ENCODE data around the gene POLR2F. TPM values are rescaled to one million over a fixed set of nuclear protein-coding genes. Genes with fewer than 3 reads are reported as not detected.

The POLR2F gene
- total RNA-seq, 1 donor from 2014 or later: 57.9 TPM

GRCh38 chr22:37929390-37929789 lies 24.1 kb upstream of the POLR2F start:
- Histone ChIP-seq H3K9me3 (no peaks in the 10 kb centered on the region), H3K36me3 (peaks cover 0 to 68% of the 10 kb centered on the region in 2 donors), H3K27ac (peak overlapping the region; percentile 57), H3K4me3 (no peak overlapping the region), H3K4me1 (peaks cover 39% of the 10 kb centered on the region), H3K27me3 (no peaks in the 10 kb centered on the region)
- no peak for DNase-seq (ENCODE audit: extremely low spot score in 2 of 2)
- intact Hi-C loops (cut with DNase I): no loop called here
- TF ChIP-seq POLR2AphosphoS5 (IDR thresholded peaks at IDR 0.05; ENCODE audit: insufficient read depth in 1 of 2, low read depth in 1 of 2) (no peak), POLR2A (IDR thresholded peaks at IDR 0.05) (no peak)
- TF ChIP-seq, protein P1, sequence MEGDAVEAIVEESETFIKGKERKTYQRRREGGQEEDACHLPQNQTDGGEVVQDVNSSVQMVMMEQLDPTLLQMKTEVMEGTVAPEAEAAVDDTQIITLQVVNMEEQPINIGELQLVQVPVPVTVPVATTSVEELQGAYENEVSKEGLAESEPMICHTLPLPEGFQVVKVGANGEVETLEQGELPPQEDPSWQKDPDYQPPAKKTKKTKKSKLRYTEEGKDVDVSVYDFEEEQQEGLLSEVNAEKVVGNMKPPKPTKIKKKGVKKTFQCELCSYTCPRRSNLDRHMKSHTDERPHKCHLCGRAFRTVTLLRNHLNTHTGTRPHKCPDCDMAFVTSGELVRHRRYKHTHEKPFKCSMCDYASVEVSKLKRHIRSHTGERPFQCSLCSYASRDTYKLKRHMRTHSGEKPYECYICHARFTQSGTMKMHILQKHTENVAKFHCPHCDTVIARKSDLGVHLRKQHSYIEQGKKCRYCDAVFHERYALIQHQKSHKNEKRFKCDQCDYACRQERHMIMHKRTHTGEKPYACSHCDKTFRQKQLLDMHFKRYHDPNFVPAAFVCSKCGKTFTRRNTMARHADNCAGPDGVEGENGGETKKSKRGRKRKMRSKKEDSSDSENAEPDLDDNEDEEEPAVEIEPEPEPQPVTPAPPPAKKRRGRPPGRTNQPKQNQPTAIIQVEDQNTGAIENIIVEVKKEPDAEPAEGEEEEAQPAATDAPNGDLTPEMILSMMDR (IDR thresholded peaks at IDR 0.05): no peak

DNA sequence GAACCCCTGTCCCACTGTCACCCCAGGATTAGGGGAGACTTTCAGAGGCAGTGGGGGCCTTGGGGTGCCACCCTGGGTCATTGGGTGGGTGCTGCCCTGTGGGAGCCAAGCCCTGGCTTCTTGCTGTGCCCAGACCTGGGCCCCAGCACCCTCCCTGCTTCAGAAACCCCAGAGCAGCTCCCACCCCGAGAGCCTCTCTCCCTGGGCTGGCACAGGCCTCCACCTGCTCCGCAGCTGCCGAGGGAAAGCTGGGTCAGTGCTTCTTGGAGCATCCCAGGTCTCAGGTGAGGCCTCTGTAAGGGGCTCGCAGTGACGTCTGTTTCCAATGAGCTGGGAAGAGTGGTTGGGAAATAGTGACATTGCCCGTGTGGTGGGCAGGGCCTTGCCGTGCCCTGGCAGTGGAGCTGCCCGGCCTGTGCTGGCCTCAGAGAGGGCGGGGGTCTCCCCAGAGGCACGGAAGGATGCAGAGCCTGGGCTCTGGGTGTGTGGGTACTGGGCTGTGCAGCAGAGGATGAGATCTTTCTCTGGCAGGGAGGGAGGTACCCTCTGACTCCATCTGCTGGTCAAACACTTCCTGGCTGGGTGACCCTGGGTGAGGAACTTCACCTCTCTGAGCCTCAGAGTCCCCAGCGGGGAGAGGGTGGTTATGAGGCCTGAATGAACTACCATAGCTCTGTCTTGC lies 23.1 kb upstream of the POLR2F start:
- TF ChIP-seq, protein P1 (IDR thresholded peaks at IDR 0.05): no peak
- TF ChIP-seq POLR2AphosphoS5 (IDR thresholded peaks at IDR 0.05; ENCODE audit: insufficient read depth in 1 of 2, low read depth in 1 of 2): no peak
- no peak for TF ChIP-seq POLR2A (IDR thresholded peaks at IDR 0.05)
- Histone ChIP-seq H3K36me3 (peaks cover 0 to 75% of the 10 kb centered on the region in 2 donors), H3K27ac (peak overlapping the region; percentile 57), H3K27me3 (no peaks in the 10 kb centered on the region), H3K4me3 (no peak overlapping the region), H3K4me1 (peaks cover 41% of the 10 kb centered on the region), H3K9me3 (no peaks in the 10 kb centered on the region)
- intact Hi-C loops (cut with DNase I): loop anchor here (10.0 kb wide), 1 partner anchor 46 kb away; no protein-coding TSS in a partner anchor
- DNase-seq (ENCODE audit: extremely low spot score in 2 of 2): no peak

- Histone ChIP-seq H3K27ac (peak overlapping the region; percentile 57), H3K4me1 (peaks cover 41% of the 10 kb centered on the region), H3K27me3 (no peaks in the 10 kb centered on the region), H3K9me3 (no peaks in the 10 kb centered on the region), H3K36me3 (peaks cover 0 to 75% of the 10 kb centered on the region in 2 donors), H3K4me3 (no peak overlapping the region)
- TF ChIP-seq, protein P1 (IDR thresholded peaks at IDR 0.05): no peak
- TF ChIP-seq POLR2AphosphoS5 (IDR thresholded peaks at IDR 0.05; ENCODE audit: insufficient read depth in 1 of 2, low read depth in 1 of 2) (no peak), POLR2A (IDR thresholded peaks at IDR 0.05) (no peak)
- intact Hi-C loops (cut with DNase I): loop anchor here (10.0 kb wide), 1 partner anchor 46 kb away; no protein-coding TSS in a partner anchor
- DNase-seq (ENCODE audit: extremely low spot score in 2 of 2): no peak
Measured at GRCh38 chr22:37930952-37931440, 22.5 kb upstream of the POLR2F start.

DNA sequence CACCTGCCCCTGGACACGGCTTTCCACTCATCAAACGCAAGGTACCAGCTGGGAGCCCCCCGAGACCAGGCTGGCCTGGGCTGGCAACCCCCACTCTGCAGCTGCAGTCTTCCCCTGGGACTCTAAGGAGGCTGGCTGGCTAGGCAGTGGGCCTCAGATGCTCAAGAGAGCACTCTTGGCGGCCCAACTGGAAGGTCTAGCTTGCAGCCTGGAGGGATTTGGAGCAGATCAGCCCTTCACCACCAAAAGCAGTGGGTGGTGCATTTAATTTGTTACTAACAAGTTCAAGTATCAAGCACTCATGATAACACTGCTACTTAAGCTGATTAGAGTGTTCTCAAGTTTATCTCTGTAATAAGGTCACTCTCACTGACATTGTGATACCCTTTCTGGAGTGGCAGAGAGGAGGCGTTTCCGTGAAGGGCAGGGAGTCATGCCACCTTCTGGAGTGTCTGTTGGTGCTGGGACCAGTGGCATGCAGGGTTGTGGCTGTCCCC lies 21.6 kb upstream of the POLR2F start:
- Histone ChIP-seq H3K27me3 (no peaks in the 10 kb centered on the region), H3K4me1 (peaks cover 41% of the 10 kb centered on the region), H3K9me3 (no peaks in the 10 kb centered on the region), H3K36me3 (peaks cover 0 to 75% of the 10 kb centered on the region in 2 donors), H3K4me3 (no peak overlapping the region), H3K27ac (peak overlapping the region; percentile 80)
- TF ChIP-seq POLR2AphosphoS5 (IDR thresholded peaks at IDR 0.05; ENCODE audit: insufficient read depth in 1 of 2, low read depth in 1 of 2) (no peak), POLR2A (IDR thresholded peaks at IDR 0.05) (no peak)
- TF ChIP-seq, protein P1 (IDR thresholded peaks at IDR 0.05): no peak
- DNase-seq (ENCODE audit: extremely low spot score in 2 of 2): no peak
- intact Hi-C loops (cut with DNase I): loop anchor here (10.0 kb wide), 1 partner anchor 47 kb away; no protein-coding TSS in a partner anchor

DNA sequence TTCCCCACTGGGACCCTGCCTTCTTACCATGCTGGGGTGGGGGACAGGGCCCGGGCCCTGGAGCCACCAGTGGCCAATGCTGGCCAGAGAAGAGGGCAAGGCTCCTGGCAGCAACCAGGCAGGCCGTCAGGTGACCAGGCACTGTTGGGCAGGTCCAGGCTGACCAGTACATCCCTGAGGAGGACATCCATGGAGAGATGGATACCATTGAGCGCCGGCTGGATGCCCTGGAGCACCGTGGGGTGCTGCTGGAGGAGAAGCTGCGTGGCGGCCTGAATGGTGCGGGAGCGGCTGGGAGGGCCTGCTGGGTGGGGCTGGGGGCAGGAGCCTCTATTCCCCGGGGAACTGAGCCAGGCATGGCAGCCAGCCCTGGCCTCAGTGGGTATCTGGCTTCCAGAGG lies 21.1 kb upstream of the POLR2F start:
- Histone ChIP-seq H3K4me1 (peaks cover 41% of the 10 kb centered on the region), H3K27ac (peak overlapping the region; percentile 80), H3K27me3 (no peaks in the 10 kb centered on the region), H3K9me3 (no peaks in the 10 kb centered on the region), H3K4me3 (no peak overlapping the region), H3K36me3 (peaks cover 0 to 75% of the 10 kb centered on the region in 2 donors)
- DNase-seq (ENCODE audit: extremely low spot score in 2 of 2): no peak
- intact Hi-C loops (cut with DNase I): loop anchor here (10.0 kb wide), 1 partner anchor 48 kb away; no protein-coding TSS in a partner anchor
- TF ChIP-seq POLR2AphosphoS5 (IDR thresholded peaks at IDR 0.05; ENCODE audit: insufficient read depth in 1 of 2, low read depth in 1 of 2): no peak
- TF ChIP-seq, protein P1 (IDR thresholded peaks at IDR 0.05): no peak
- no peak for TF ChIP-seq POLR2A (IDR thresholded peaks at IDR 0.05)

Measured in vagina (tissue), 2 donors.